Lung (tissue), 12 donors: ENCODE data around the gene NACC2. TPM values are rescaled to one million over a fixed set of nuclear protein-coding genes. Genes with fewer than 3 reads are reported as not detected.
"Not testable (repeated sequence)": the region's sequence is repeated elsewhere in the genome, so short reads cannot be mapped to it uniquely, and the experiment has no call there.

ENCODE experiments used
- ATAC-seq: fragments of 200-7000 bp; cut with Tn5 transposase; one replicate; pipeline ENCODE4 v1.9.1; 2020; ENCODE audit warnings: moderate number of reproducible peaks; ENCODE audit not compliant: insufficient read depth, low FRiP score
- DNase-seq, 3 donors: peaks; one replicate each; pipeline ENCODE4 v3.0.0-alpha.2; 2013 to 2017
- H3K27ac ChIP-seq, 2 donors: one replicate each; pipeline ENCODE4 v1.5.1; 2013; ENCODE audit warnings: mild to moderate bottlenecking in 2 of 2, moderate library complexity in 2 of 2, control low read depth in 1 of 2, inconsistent platforms in 1 of 2, low read depth in 1 of 2, low read length in 1 of 2
- H3K27me3 ChIP-seq, 3 donors: one replicate each; pipeline ENCODE4 v1.5.1; 2013; ENCODE audit warnings: low read length in 2 of 3; ENCODE audit not compliant: control insufficient read depth in 3 of 3, insufficient read depth in 3 of 3
- H3K36me3 ChIP-seq, 4 donors: one replicate each; pipeline ENCODE4 v1.5.1; 2013; ENCODE audit warnings: low read length in 4 of 4, mild to moderate bottlenecking in 1 of 4, moderate library complexity in 1 of 4; ENCODE audit not compliant: control insufficient read depth in 4 of 4, insufficient read depth in 4 of 4
- H3K4me1 ChIP-seq, 5 donors: one replicate each; pipeline ENCODE4 v1.5.1; 2013; ENCODE audit warnings: low read length in 5 of 5, mild to moderate bottlenecking in 2 of 5, moderate library complexity in 1 of 5; ENCODE audit not compliant: control insufficient read depth in 5 of 5, insufficient read depth in 5 of 5
- H3K4me3 ChIP-seq: one replicate; pipeline ENCODE4 v1.5.1; 2013; ENCODE audit warnings: mild to moderate bottlenecking, control low read depth, moderate library complexity
- H3K9ac ChIP-seq, 2 donors: one replicate each; pipeline ENCODE4 v1.5.1; 2013; ENCODE audit warnings: low read length in 2 of 2, control low read depth in 1 of 2; ENCODE audit not compliant: insufficient read depth in 1 of 2
- H3K9me3 ChIP-seq, 4 donors: one replicate each; pipeline ENCODE4 v1.5.1; 2013; ENCODE audit warnings: low read length in 3 of 4, mild to moderate bottlenecking in 1 of 4, moderate library complexity in 1 of 4; ENCODE audit not compliant: control insufficient read depth in 4 of 4, insufficient read depth in 3 of 4
- WGBS, 2 donors: extraction: QIAGEN DNeasy Blood & Tissue Kit; methylation state at CpG; one replicate each; pipeline ENCODE4 v1.1.7; 2013; 5-methylcytosine and 5-hydroxymethylcytosine counted together
- polyA plus RNA-seq, 2 donors: library from polyadenylated mRNA; stranded (reverse); fragments of 200-250 nt; gene quantifications; one replicate each; pipeline ENCODE4 v1.2.1, GENCODE V29; 2013
- total RNA-seq, 2 donors: library from RNA; depleted of rRNA in 1 of 2; stranded (reverse); fragments of >200 nt in 1 of 2; gene quantifications; one replicate each; pipeline ENCODE4 v1.2.1, GENCODE V29; 2014 to 2021
- TF ChIP-seq, protein P1 (sequence below): IDR thresholded peaks from 2 replicates; pipeline ENCODE4 v1.5.1; 2012; ENCODE audit warnings: mild to moderate bottlenecking; ENCODE audit errors: control extremely low read depth, extremely low read depth
- donor health status: control.
- donor health status: control.
- donor health status: Bipolar disorder and iron deficiency.
- donor health status: healthy.
- donor health status: DM: yes; HTN: yes; CAD: no.

NACC2 gene
- total and polyA plus RNA-seq, 4 donors: 5.9 to 32.7 (median 10.5) TPM

GRCh38 chr9:135968083-135968476 lies 127.0 kb downstream of the NACC2 start:
- Histone ChIP-seq H3K4me1 (peaks cover 0 to 10% (median 5%) of the 10 kb centered on the region in 5 donors), H3K9ac (no peak overlapping the region), H3K27me3 (peaks cover 0 to 3% (median 0%) of the 10 kb centered on the region in 3 donors), H3K36me3 (no peaks in the 10 kb centered on the region), H3K4me3 (no peak overlapping the region), H3K27ac (no peak overlapping the region), H3K9me3 (no peaks in the 10 kb centered on the region)
- no peak for DNase-seq
- no peak for ATAC-seq
- TF ChIP-seq, protein P1, sequence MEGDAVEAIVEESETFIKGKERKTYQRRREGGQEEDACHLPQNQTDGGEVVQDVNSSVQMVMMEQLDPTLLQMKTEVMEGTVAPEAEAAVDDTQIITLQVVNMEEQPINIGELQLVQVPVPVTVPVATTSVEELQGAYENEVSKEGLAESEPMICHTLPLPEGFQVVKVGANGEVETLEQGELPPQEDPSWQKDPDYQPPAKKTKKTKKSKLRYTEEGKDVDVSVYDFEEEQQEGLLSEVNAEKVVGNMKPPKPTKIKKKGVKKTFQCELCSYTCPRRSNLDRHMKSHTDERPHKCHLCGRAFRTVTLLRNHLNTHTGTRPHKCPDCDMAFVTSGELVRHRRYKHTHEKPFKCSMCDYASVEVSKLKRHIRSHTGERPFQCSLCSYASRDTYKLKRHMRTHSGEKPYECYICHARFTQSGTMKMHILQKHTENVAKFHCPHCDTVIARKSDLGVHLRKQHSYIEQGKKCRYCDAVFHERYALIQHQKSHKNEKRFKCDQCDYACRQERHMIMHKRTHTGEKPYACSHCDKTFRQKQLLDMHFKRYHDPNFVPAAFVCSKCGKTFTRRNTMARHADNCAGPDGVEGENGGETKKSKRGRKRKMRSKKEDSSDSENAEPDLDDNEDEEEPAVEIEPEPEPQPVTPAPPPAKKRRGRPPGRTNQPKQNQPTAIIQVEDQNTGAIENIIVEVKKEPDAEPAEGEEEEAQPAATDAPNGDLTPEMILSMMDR: no peak
- WGBS, 2 donors: 44 to 51% methylated on average over 5 of the region's 5 CpGs

DNA sequence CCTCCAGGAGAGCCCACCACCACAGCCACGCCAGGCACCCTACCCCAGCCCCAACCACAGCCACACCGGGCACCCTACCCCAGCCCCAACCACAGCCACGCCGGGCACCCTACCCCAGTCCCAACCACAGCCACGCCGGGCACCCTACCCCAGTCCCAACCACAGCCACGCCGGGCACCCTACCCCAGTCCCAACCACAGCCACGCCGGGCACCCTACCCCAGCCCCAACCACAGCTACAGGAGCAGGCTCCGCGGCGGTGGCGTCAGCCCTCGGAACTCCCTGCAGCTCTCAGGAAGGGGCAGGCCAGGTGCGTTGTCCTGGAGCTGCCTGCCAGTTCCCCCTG lies 128.2 kb downstream of the NACC2 start:
- 49 to 63% methylated on average over 12 to 16 of the region's 16 CpGs for WGBS, 2 donors
- DNase-seq, H3K27me3 ChIP-seq, H3K4me3 ChIP-seq, H3K9ac ChIP-seq, H3K36me3 ChIP-seq, H3K27ac ChIP-seq, ATAC-seq, H3K9me3 ChIP-seq: not testable (repeated sequence)
- peaks cover 0 to 10% (median 5%) of the 10 kb centered on the region in 5 donors for H3K4me1 ChIP-seq

DNA sequence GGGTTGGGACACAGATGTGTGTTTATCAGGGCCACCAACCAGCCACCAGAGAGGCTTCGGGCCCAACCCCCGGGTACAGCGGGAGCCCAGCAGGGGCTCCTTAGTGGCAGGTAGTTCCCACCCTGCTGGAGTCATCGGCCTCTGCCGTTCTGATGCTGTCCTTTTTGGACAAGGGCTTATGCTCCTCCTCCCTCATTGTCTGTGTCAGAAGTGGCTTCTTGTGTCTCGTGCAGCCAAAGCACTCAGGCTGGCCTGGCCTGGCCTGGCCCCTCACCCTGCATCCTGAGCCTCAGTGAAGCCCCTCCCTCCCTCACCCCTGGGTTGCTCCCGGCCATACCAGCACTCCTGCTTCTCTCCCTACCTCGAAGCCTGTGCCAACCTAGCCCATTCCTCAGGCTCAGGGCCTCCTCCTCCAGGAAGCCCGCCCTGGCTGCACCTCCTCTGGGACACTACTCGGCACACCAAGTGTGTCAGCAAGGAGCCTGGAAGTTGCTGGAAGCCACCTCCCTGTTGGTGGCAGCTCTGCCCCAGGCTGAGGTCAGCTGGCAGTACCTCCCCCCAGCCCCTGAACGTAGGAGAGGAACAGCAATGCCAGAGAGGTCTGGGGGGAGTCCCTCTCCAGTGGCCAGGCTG lies 129.8 kb downstream of the NACC2 start:
- Histone ChIP-seq H3K9ac (no peak overlapping the region), H3K36me3 (no peaks in the 10 kb centered on the region), H3K4me1 (peaks cover 0 to 11% (median 8%) of the 10 kb centered on the region in 5 donors), H3K27ac (no peak overlapping the region), H3K27me3 (peaks cover 0 to 3% (median 0%) of the 10 kb centered on the region in 3 donors), H3K9me3 (no peaks in the 10 kb centered on the region), H3K4me3 (no peak overlapping the region)
- DNase-seq (no peak), ATAC-seq (no peak)
- TF ChIP-seq, protein P1: no peak
- WGBS, 2 donors: 71 to 76% methylated on average over 11 of the region's 11 CpGs

DNA sequence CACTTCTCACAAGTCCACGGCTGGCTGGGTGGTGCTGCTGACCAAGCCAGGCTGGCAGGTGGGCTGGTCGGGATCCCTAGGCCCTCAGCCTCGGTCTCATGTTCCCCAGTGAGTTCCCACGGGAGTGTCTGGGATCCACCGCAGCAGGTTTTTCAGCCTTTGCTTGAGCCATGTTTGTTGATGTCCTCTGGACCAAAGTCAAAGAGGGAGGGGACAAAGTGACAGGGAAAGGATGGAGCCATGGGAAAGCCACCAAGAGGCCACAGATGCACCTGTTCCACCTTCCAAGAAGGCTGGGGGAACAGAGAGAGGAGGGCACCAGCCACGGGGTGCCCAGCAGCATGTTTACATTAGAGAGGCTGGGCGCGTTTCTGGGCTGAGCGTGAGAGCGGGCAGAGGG lies 131.2 kb downstream of the NACC2 start:
- ATAC-seq: no peak
- WGBS, 2 donors: 65 to 75% methylated on average over 10 of the region's 10 CpGs

More for the DNA sequence above, 131.2 kb downstream of the NACC2 start:
- Histone ChIP-seq H3K9ac (no peak overlapping the region), H3K4me3 (no peak overlapping the region), H3K36me3 (peaks cover 0 to 2% (median 0%) of the 10 kb centered on the region in 4 donors), H3K27me3 (no peaks in the 10 kb centered on the region), H3K4me1 (peaks cover 0 to 19% (median 8%) of the 10 kb centered on the region in 5 donors), H3K27ac (no peak overlapping the region), H3K9me3 (no peaks in the 10 kb centered on the region)
- no peak for DNase-seq
- TF ChIP-seq, protein P1: no peak
